A673 (cell line): ENCODE results near the gene TXNDC17. TPM values are rescaled to one million over a fixed set of nuclear protein-coding genes. Genes with fewer than 3 reads are reported as not detected.

Source experiments
- BruUV-seq: library from RNA; stranded (reverse); fragments of 400-500 nt; replicated peaks from 2 replicates; lab custom pipeline; 2021; lab: Mats Ljungman, UMichigan
- CTCF ChIA-PET: fragments of 300-600 bp; sonication (Branson Sonifier 250); formaldehyde crosslinking; loops from one replicate; lab custom pipeline; 2022; ENCODE audit warnings: antibody characterized with exemption; lab: Charles Lee
- POLR2A ChIA-PET: fragments of 300-600 bp; sonication (Branson Sonifier 250); formaldehyde crosslinking; loops from one replicate; lab custom pipeline; 2022; ENCODE audit warnings: antibody characterized with exemption; ENCODE audit not compliant: low non-redundant PET; lab: Charles Lee
- DNase-seq: peaks from one replicate; pipeline ENCODE4 v3.0.0-alpha.2; 2015; ENCODE audit warnings: low spot score
- H3K27ac ChIP-seq: fragments of 200-600 bp; sonication (generic); 2 replicates; pipeline ENCODE4 v1.5.1; 2016; ENCODE audit warnings: mixed run types, low read depth, mild to moderate bottlenecking, mixed read lengths, antibody characterized with exemption, low read length; ENCODE audit not compliant: poor library complexity, severe bottlenecking
- H3K27me3 ChIP-seq: fragments of 200-600 bp; sonication (generic); replicated peaks from 2 replicates; pipeline ENCODE4 v1.6.1; 2017; ENCODE audit warnings: mixed run types, low read depth, mild to moderate bottlenecking, mixed read lengths, antibody characterized with exemption, low read length; ENCODE audit not compliant: insufficient read depth, poor library complexity
- H3K36me3 ChIP-seq: fragments of 200-600 bp; sonication (generic); 2 replicates; pipeline ENCODE4 v1.6.1; 2016; ENCODE audit warnings: mixed run types, mild to moderate bottlenecking, mixed read lengths, antibody characterized with exemption, low read length; ENCODE audit not compliant: insufficient read depth, poor library complexity, severe bottlenecking
- H3K4me1 ChIP-seq: fragments of 200-600 bp; sonication (generic); 2 replicates; pipeline ENCODE4 v1.6.1; 2017; ENCODE audit warnings: mixed run types, mild to moderate bottlenecking, mixed read lengths, antibody characterized with exemption, low read length; ENCODE audit not compliant: insufficient read depth, poor library complexity, severe bottlenecking
- H3K4me3 ChIP-seq: fragments of 200-600 bp; sonication (generic); 2 replicates; pipeline ENCODE4 v1.5.1; 2016; ENCODE audit warnings: low read depth, mixed run types, mild to moderate bottlenecking, mixed read lengths, low read length; ENCODE audit not compliant: poor library complexity, severe bottlenecking
- H3K9me3 ChIP-seq: fragments of 200-600 bp; sonication (generic); 2 replicates; pipeline ENCODE4 v1.6.1; 2016; ENCODE audit warnings: mixed run types, low read depth, mild to moderate bottlenecking, mixed read lengths, antibody characterized with exemption, low read length; ENCODE audit not compliant: poor library complexity, severe bottlenecking
- CTCF ChIP-seq: fragments of 300-800, 200-600 bp; sonication (generic); conservative IDR thresholded peaks from 2 replicates; pipeline ENCODE4 v1.5.1; 2017; ENCODE audit warnings: low read depth, mild to moderate bottlenecking, antibody characterized with exemption, low read length, moderate library complexity, mixed read lengths
- EZH2 ChIP-seq: fragments of 200-600 bp; sonication (generic); IDR thresholded peaks from 2 replicates; pipeline ENCODE4 v1.6.1; 2017; ENCODE audit warnings: borderline replicate concordance, low read depth, mild to moderate bottlenecking, mixed read lengths, antibody characterized with exemption, low read length; ENCODE audit not compliant: poor library complexity, severe bottlenecking
- intact Hi-C: fragments of 100-400 bp; cut with micrococcal nuclease; formaldehyde crosslinking; loops from one replicate; pipeline ENCODE4 v1.10.0; 2022; ENCODE audit not compliant: unreplicated experiment
- total RNA-seq: library from RNA; stranded (reverse); gene quantifications from 2 replicates; pipeline ENCODE4 v1.2.3, GENCODE V29; 2021

The TXNDC17 gene
- total RNA-seq, 1 experiment from 2014 or later, result 147 TPM

DNA sequence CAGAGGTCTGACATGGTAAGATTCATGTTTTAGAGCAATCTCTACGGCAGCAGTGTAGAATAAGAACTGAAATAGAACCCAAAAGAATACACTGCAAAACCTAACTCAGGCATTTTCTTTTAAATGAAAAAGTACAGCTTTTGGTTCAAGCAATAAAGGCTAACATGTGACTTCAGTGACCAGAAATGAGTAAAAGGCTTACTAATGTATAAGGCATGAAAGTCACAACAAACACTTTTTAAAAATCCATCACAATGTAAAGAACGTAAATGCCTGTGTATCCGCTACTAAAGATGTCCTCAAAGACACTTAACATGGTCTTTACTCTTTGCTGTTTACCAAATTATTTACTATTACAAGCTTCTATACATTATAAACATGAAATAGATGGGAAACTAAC is 16.9 kb upstream of the TXNDC17 start:
- Histone ChIP-seq H3K36me3 (peaks cover 85% of the 10 kb centered on the region), H3K27me3 (no peaks in the 10 kb centered on the region), H3K4me3 (no peak overlapping the region), H3K27ac (no peak overlapping the region), H3K9me3 (no peaks in the 10 kb centered on the region), H3K4me1 (no peaks in the 10 kb centered on the region)
- intact Hi-C loops, result no loop called here
- TF ChIP-seq EZH2 (no peak), CTCF (no peak)
- CTCF ChIA-PET, result no interaction called here
- no TSS peak for BruUV-seq
- no peak for DNase-seq
- POLR2A ChIA-PET, result no interaction called here

GRCh38 chr17:6626616-6627015 is 14.2 kb upstream of the TXNDC17 start:
- TF ChIP-seq CTCF (no peak), EZH2 (no peak)
- Histone ChIP-seq H3K36me3 (peaks cover 67% of the 10 kb centered on the region), H3K9me3 (no peaks in the 10 kb centered on the region), H3K4me1 (no peaks in the 10 kb centered on the region), H3K27me3 (no peaks in the 10 kb centered on the region), H3K4me3 (no peak overlapping the region), H3K27ac (no peak overlapping the region)
- intact Hi-C loops, result no loop called here
- ChIA-PET POLR2A (no interaction called here), CTCF (interaction anchor here (0.6 kb wide), 1 partner anchor 1184 kb away, joined by 8 read pairs; no protein-coding TSS in a partner anchor)
- no TSS peak for BruUV-seq
- DNase-seq, result no peak

- no peak for DNase-seq
- Histone ChIP-seq H3K36me3 (peaks cover 66% of the 10 kb centered on the region), H3K27ac (no peak overlapping the region), H3K4me3 (no peak overlapping the region), H3K4me1 (no peaks in the 10 kb centered on the region), H3K9me3 (no peaks in the 10 kb centered on the region), H3K27me3 (no peaks in the 10 kb centered on the region)
- CTCF ChIA-PET, result no interaction called here
- TF ChIP-seq EZH2 (no peak), CTCF (no peak)
- POLR2A ChIA-PET, result no interaction called here
- BruUV-seq, result no TSS peak
- intact Hi-C loops, result no loop called here
Measured at GRCh38 chr17:6627019-6627418, 13.8 kb upstream of the TXNDC17 start.
